A549 (cell line): Measurements from ENCODE around the gene CPEB2.

ENCODE experiments used
- POLR2A ChIP-seq: IDR thresholded peaks from 2 replicates; pipeline ENCODE4 v1.6.1; 2012; ENCODE audit warnings: mild to moderate bottlenecking, low read length
- TP53 ChIP-seq: fragments of 250-450 bp; sonication (Bioruptor Pico); IDR thresholded peaks from 2 replicates; pipeline ENCODE4 v1.5.0; 2021; ENCODE audit warnings: mild to moderate bottlenecking, moderate library complexity

DNA sequence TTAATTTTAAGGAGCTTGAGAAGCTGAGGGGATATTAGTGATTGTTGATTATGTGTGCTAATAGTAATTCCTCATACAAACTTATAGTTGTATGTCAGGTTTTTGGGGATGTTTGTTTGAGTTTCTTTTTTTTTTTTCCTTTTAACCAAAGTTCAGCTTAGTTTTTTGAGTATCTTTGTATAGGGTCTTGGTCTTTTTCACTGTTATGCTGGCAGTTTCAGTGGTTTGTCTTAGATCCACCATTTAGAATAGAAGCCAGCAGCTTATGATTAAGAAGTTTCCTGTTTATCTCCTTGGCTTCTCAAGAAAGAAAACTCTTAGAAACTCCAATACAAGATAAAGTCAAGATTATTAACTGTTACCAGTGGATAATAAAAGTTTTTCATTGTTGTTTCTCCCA, 16.1 kb downstream of the CPEB2 start:
- TF ChIP-seq TP53 (CRISPR knock-in tag): no peak
- TF ChIP-seq POLR2A: no peak
